A673 (cell line): ENCODE data around the gene RTCB. TPM values are rescaled to one million over a fixed set of nuclear protein-coding genes. Genes with fewer than 3 reads are reported as not detected.
"Not testable (repeated sequence)": the region's sequence is repeated elsewhere in the genome, so short reads cannot be mapped to it uniquely, and the experiment has no call there.

Source experiments
- BruUV-seq: library from RNA; stranded (reverse); fragments of 400-500 nt; replicated peaks from 2 replicates; lab custom pipeline; 2021; lab: Mats Ljungman, UMichigan
- CTCF ChIA-PET: fragments of 300-600 bp; sonication (Branson Sonifier 250); formaldehyde crosslinking; loops from one replicate; lab custom pipeline; 2022; ENCODE audit warnings: antibody characterized with exemption; lab: Charles Lee
- POLR2A ChIA-PET: fragments of 300-600 bp; sonication (Branson Sonifier 250); formaldehyde crosslinking; loops from one replicate; lab custom pipeline; 2022; ENCODE audit warnings: antibody characterized with exemption; ENCODE audit not compliant: low non-redundant PET; lab: Charles Lee
- DNase-seq: peaks from one replicate; pipeline ENCODE4 v3.0.0-alpha.2; 2015; ENCODE audit warnings: low spot score
- H3K27ac ChIP-seq: fragments of 200-600 bp; sonication (generic); 2 replicates; pipeline ENCODE4 v1.5.1; 2016; ENCODE audit warnings: mixed run types, low read depth, mild to moderate bottlenecking, mixed read lengths, antibody characterized with exemption, low read length; ENCODE audit not compliant: poor library complexity, severe bottlenecking
- H3K27me3 ChIP-seq: fragments of 200-600 bp; sonication (generic); replicated peaks from 2 replicates; pipeline ENCODE4 v1.6.1; 2017; ENCODE audit warnings: mixed run types, low read depth, mild to moderate bottlenecking, mixed read lengths, antibody characterized with exemption, low read length; ENCODE audit not compliant: insufficient read depth, poor library complexity
- H3K36me3 ChIP-seq: fragments of 200-600 bp; sonication (generic); 2 replicates; pipeline ENCODE4 v1.6.1; 2016; ENCODE audit warnings: mixed run types, mild to moderate bottlenecking, mixed read lengths, antibody characterized with exemption, low read length; ENCODE audit not compliant: insufficient read depth, poor library complexity, severe bottlenecking
- H3K4me1 ChIP-seq: fragments of 200-600 bp; sonication (generic); 2 replicates; pipeline ENCODE4 v1.6.1; 2017; ENCODE audit warnings: mixed run types, mild to moderate bottlenecking, mixed read lengths, antibody characterized with exemption, low read length; ENCODE audit not compliant: insufficient read depth, poor library complexity, severe bottlenecking
- H3K4me3 ChIP-seq: fragments of 200-600 bp; sonication (generic); 2 replicates; pipeline ENCODE4 v1.5.1; 2016; ENCODE audit warnings: low read depth, mixed run types, mild to moderate bottlenecking, mixed read lengths, low read length; ENCODE audit not compliant: poor library complexity, severe bottlenecking
- H3K9me3 ChIP-seq: fragments of 200-600 bp; sonication (generic); 2 replicates; pipeline ENCODE4 v1.6.1; 2016; ENCODE audit warnings: mixed run types, low read depth, mild to moderate bottlenecking, mixed read lengths, antibody characterized with exemption, low read length; ENCODE audit not compliant: poor library complexity, severe bottlenecking
- CTCF ChIP-seq: fragments of 300-800, 200-600 bp; sonication (generic); conservative IDR thresholded peaks from 2 replicates; pipeline ENCODE4 v1.5.1; 2017; ENCODE audit warnings: low read depth, mild to moderate bottlenecking, antibody characterized with exemption, low read length, moderate library complexity, mixed read lengths
- EZH2 ChIP-seq: fragments of 200-600 bp; sonication (generic); IDR thresholded peaks from 2 replicates; pipeline ENCODE4 v1.6.1; 2017; ENCODE audit warnings: borderline replicate concordance, low read depth, mild to moderate bottlenecking, mixed read lengths, antibody characterized with exemption, low read length; ENCODE audit not compliant: poor library complexity, severe bottlenecking
- intact Hi-C: fragments of 100-400 bp; cut with micrococcal nuclease; formaldehyde crosslinking; loops from one replicate; pipeline ENCODE4 v1.10.0; 2022; ENCODE audit not compliant: unreplicated experiment
- total RNA-seq: library from RNA; stranded (reverse); gene quantifications from 2 replicates; pipeline ENCODE4 v1.2.3, GENCODE V29; 2021

The RTCB gene
- total RNA-seq, 1 experiment from 2014 or later = 123 TPM

DNA sequence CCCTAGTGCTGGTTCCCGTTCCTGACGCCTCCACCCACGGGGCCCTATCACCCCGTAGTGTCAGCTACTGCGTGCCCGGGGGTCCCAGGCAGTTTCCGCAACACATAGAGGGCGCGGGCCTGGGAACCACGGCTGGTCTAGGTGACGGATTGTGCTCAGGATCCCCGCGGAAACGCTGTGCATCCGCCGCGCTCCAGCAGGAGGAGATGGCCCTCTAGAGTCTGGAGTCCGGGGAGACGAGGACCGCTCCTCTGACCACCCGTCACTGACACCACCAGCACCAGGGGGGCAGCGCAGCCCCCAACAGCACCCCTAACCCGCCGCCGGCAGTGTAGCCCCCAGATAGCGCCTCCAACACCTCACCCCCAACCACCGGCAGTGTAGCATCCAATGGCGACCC lies 58.8 kb downstream of the RTCB start:
- H3K9me3 ChIP-seq = no peaks in the 10 kb centered on the region
- H3K36me3 ChIP-seq = no peaks in the 10 kb centered on the region
- CTCF ChIA-PET = no interaction called here
- POLR2A ChIA-PET = no interaction called here
- no peaks in the 10 kb centered on the region for H3K4me1 ChIP-seq
- intact Hi-C loops = no loop called here
- DNase-seq = no peak
- H3K27me3 ChIP-seq = no peaks in the 10 kb centered on the region
- H3K27ac ChIP-seq = no peak overlapping the region
- no peak for TF ChIP-seq CTCF
- TF ChIP-seq EZH2 = no peak
- no peak overlapping the region for H3K4me3 ChIP-seq
- BruUV-seq = no TSS peak

DNA sequence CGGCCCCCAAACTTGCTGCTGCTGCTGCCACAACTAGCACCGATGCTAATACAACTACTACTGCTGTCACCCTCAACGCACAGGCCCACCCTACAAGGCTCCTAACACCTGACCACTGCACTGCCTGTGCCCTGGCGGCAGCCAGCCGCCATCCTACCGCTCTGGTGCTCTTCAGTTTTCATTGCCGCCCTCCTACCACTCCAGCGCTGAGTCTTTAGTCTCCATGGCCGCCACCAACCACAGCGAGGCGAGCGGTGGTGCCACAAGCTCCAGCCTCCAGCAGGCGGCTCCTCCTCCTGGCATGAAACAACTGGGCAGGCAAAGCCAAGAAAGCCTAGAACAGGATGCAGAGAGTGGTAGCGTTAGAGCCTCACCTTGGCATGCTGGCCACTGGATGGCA lies 59.4 kb downstream of the RTCB start:
- CTCF ChIA-PET = no interaction called here
- BruUV-seq = no TSS peak

GRCh38 chr22:32351875-32352274 lies 60.2 kb downstream of the RTCB start:
- DNase-seq, BruUV-seq, H3K4me1 ChIP-seq, H3K9me3 ChIP-seq, POLR2A ChIA-PET, H3K27ac ChIP-seq, H3K4me3 ChIP-seq, H3K36me3 ChIP-seq, CTCF ChIA-PET, intact Hi-C loops, H3K27me3 ChIP-seq: not testable (repeated sequence)

More for the DNA sequence above, 59.4 kb downstream of the RTCB start:
- intact Hi-C loops = no loop called here
- no peaks in the 10 kb centered on the region for H3K27me3 ChIP-seq
- H3K27ac ChIP-seq = no peak overlapping the region
- no peaks in the 10 kb centered on the region for H3K9me3 ChIP-seq
- no peak for TF ChIP-seq EZH2
- TF ChIP-seq CTCF = no peak
- H3K4me3 ChIP-seq = no peak overlapping the region
- no peaks in the 10 kb centered on the region for H3K4me1 ChIP-seq
- POLR2A ChIA-PET = no interaction called here
- DNase-seq = no peak
- H3K36me3 ChIP-seq = no peaks in the 10 kb centered on the region

GRCh38 chr22:32348031-32348611 lies 63.9 kb downstream of the RTCB start:
- peaks cover 2% of the 10 kb centered on the region for H3K27me3 ChIP-seq
- no peak for DNase-seq
- H3K36me3 ChIP-seq = no peaks in the 10 kb centered on the region
- ChIA-PET POLR2A (no interaction called here), CTCF (no interaction called here)
- no peak overlapping the region for H3K27ac ChIP-seq
- BruUV-seq = no TSS peak
- TF ChIP-seq CTCF = no peak
- TF ChIP-seq EZH2 = no peak
- no peaks in the 10 kb centered on the region for H3K9me3 ChIP-seq
- no peaks in the 10 kb centered on the region for H3K4me1 ChIP-seq
- H3K4me3 ChIP-seq = no peak overlapping the region
- intact Hi-C loops = no loop called here
